HepG2 (cell line): ENCODE data around the gene CD69. TPM values are rescaled to one million over a fixed set of nuclear protein-coding genes. Genes with fewer than 3 reads are reported as not detected.

Source experiments
- ATAC-seq: fragments of 200-7000 bp; cut with Tn5 transposase; 3 replicates; pipeline ENCODE4 v1.9.1; 2020; ENCODE audit warnings: mild to moderate bottlenecking, moderate library complexity
- BruUV-seq: library from RNA; stranded (reverse); fragments of 400-500 nt; replicated peaks from 2 replicates; lab custom pipeline; 2021; lab: Mats Ljungman, UMichigan
- CTCF ChIA-PET: fragments of 300-600 bp; formaldehyde crosslinking; extraction: SDS; loops from one replicate; lab custom pipeline; 2021; ENCODE audit warnings: low total read pairs, inconsistent platforms, low intra/inter-chr PET ratio; lab: Yijun Ruan, JAX
- POLR2A ChIA-PET: fragments of 350-600 bp; sonication (Branson Sonifier 250); formaldehyde crosslinking; loops from one replicate; lab custom pipeline; 2020; ENCODE audit warnings: antibody characterized with exemption, inconsistent platforms; lab: Yijun Ruan, JAX
- DNase-seq: peaks from one replicate; pipeline ENCODE4 v3.0.0-alpha.2; 2015; ENCODE audit warnings: low spot score
- FAIRE-seq: peaks from 3 replicates; lab custom pipeline; 2011; peaks lifted over from hg19 to GRCh38; lab: Jason Lieb, UNC
- H2AFZ ChIP-seq: one replicate; pipeline ENCODE4 v1.6.1; 2011; ENCODE audit warnings: low read length, inconsistent platforms
- H3K27ac ChIP-seq: fragments of 300-600 bp; 3 replicates; pipeline ENCODE4 v1.8.0; 2011; ENCODE audit warnings: mixed run types, mild to moderate bottlenecking, mixed read lengths, low read length, inconsistent platforms; ENCODE audit not compliant: insufficient read depth; ENCODE audit errors: extremely low read length
- H3K27me3 ChIP-seq, 2 experiments: fragments of 200-600 bp in 1 of 2; 2 replicates in 1 of 2; 3 replicates in 1 of 2; pipeline versions ENCODE4 v1.6.0 to v1.8.0; 2011; ENCODE audit warnings: low read length in 2 of 2, mild to moderate bottlenecking in 2 of 2, moderate library complexity in 2 of 2, inconsistent platforms in 1 of 2; ENCODE audit not compliant: insufficient read depth in 2 of 2, control insufficient read depth in 1 of 2
- H3K36me3 ChIP-seq, 2 experiments: fragments of 200-600 bp in 1 of 2; replicated peaks in 1 of 2; 2 replicates in 1 of 2; 3 replicates in 1 of 2; pipeline versions ENCODE4 v1.5.1 to v1.8.0; 2011; ENCODE audit warnings: low read length in 2 of 2, inconsistent platforms in 1 of 2; ENCODE audit not compliant: insufficient read depth in 2 of 2, control insufficient read depth in 1 of 2
- H3K4me1 ChIP-seq: 2 replicates; pipeline ENCODE4 v1.5.1; 2012; ENCODE audit warnings: low read length, inconsistent platforms; ENCODE audit not compliant: insufficient read depth
- H3K4me2 ChIP-seq: 2 replicates; pipeline ENCODE4 v1.6.0; 2011; ENCODE audit warnings: low read depth, low read length, inconsistent platforms
- H3K4me3 ChIP-seq, 3 experiments: fragments of 200-600 bp in 1 of 3; sonication (generic), shearing (Covaris generic) in 1 of 3; replicated peaks in 1 of 3; 2 replicates each; pipeline ENCODE4 v1.5.1; 2011 to 2016; ENCODE audit warnings: low read length in 3 of 3, inconsistent platforms in 2 of 3, low read depth in 2 of 3, mild to moderate bottlenecking in 2 of 3, control low read depth in 1 of 3, mixed read lengths in 1 of 3; ENCODE audit not compliant: insufficient read depth in 1 of 3
- H3K79me2 ChIP-seq: one replicate; pipeline ENCODE4 v1.6.1; 2011; ENCODE audit warnings: low read length, inconsistent platforms; ENCODE audit not compliant: insufficient read depth
- H3K9ac ChIP-seq: 2 replicates; pipeline ENCODE4 v1.6.0; 2011; ENCODE audit warnings: mild to moderate bottlenecking, low read depth, low read length, inconsistent platforms; ENCODE audit not compliant: insufficient read depth
- H3K9me3 ChIP-seq: 2 replicates; pipeline ENCODE4 v1.5.1; 2012; ENCODE audit warnings: mild to moderate bottlenecking, low read length
- H4K20me1 ChIP-seq: 2 replicates; pipeline ENCODE4 v1.6.0; 2011; ENCODE audit warnings: inconsistent platforms, mild to moderate bottlenecking, low read length, moderate library complexity; ENCODE audit not compliant: insufficient read depth
- ATF7 ChIP-seq, 2 experiments: fragments of 450-650 bp in 1 of 2; sonication (generic) in 1 of 2; formaldehyde crosslinking in 1 of 2; IDR thresholded peaks; 2 replicates each; pipeline versions ENCODE4 v1.4.0 to v1.6.1; 2016 to 2020; ENCODE audit warnings: antibody characterized with exemption in 1 of 2, mild to moderate bottlenecking in 1 of 2, missing genetic modification reagents in 1 of 2
- CBX1 ChIP-seq: IDR thresholded peaks from one replicate; pipeline ENCODE4 v1.6.1; 2016; ENCODE audit warnings: antibody characterized with exemption, low read depth
- FOXC1 ChIP-seq: sonication (generic); formaldehyde crosslinking; IDR thresholded peaks from 2 replicates; pipeline ENCODE4 v1.8.0; 2022; ENCODE audit warnings: mild to moderate bottlenecking, missing genetic modification reagents, borderline replicate concordance
- HDAC6 ChIP-seq: fragments of 200-600 bp; sonication (generic); IDR thresholded peaks from 2 replicates; pipeline ENCODE4 v1.7.0; 2017; ENCODE audit warnings: mild to moderate bottlenecking, antibody characterized with exemption, low read length, low read depth
- KLF6 ChIP-seq: IDR thresholded peaks from 2 replicates; pipeline ENCODE4 v1.8.0; 2016; ENCODE audit warnings: missing biosample characterization, missing genetic modification reagents
- ZNF788 ChIP-seq: sonication (generic); formaldehyde crosslinking; IDR thresholded peaks from 2 replicates; pipeline ENCODE4 v1.5.0; 2020; ENCODE audit warnings: mild to moderate bottlenecking, missing genetic modification reagents, borderline replicate concordance
- WGBS: methylation state at CpG from one replicate; pipeline ENCODE4 v1.1.6; 2017; ENCODE audit warnings: low lambda C conversion rate; 5-methylcytosine and 5-hydroxymethylcytosine counted together
- in situ Hi-C: cut with HindIII; loops from 2 replicates; pipeline ENCODE4 v1.10.0; 2017; ENCODE audit warnings: low pct_unique_long_range_greater_than_20kb; ENCODE audit not compliant: extremely low pct_ligation_motif_present
- intact Hi-C: fragments of 100-400 bp; cut with micrococcal nuclease; formaldehyde crosslinking; loops from one replicate; pipeline ENCODE4 v1.10.0; 2022; ENCODE audit not compliant: unreplicated experiment
- polyA plus RNA-seq, 8 experiments: library from polyadenylated mRNA; depleted of rRNA in 3 of 8; stranded (reverse) in 7 of 8; unstranded in 1 of 8; fragments of >200 nt; fragmentation: Illumina TruSeq in 4 of 8; extraction: Trizol in 4 of 8; gene quantifications; 2 replicates each; pipeline versions ENCODE4 v1.2.1 to v1.2.3, GENCODE V29; 2011 to 2016; ENCODE audit warnings: low read depth in 4 of 8, missing spikeins in 1 of 8, mixed read lengths in 1 of 8; ENCODE audit not compliant: insufficient read depth in 1 of 8
- total RNA-seq, 5 experiments: library from RNA; depleted of rRNA; stranded (reverse); fragments of >200 nt; fragmentation: Illumina TruSeq; extraction: Trizol; gene quantifications; 2 replicates each; pipeline ENCODE4 v1.2.3, GENCODE V29; 2016; ENCODE audit warnings: low read depth in 1 of 5
- TF ChIP-seq, protein P1 (sequence below): IDR thresholded peaks from 2 replicates; pipeline ENCODE4 v1.6.1; 2016; ENCODE audit warnings: missing biosample characterization, missing genetic modification reagents, low read depth
- TF ChIP-seq, protein P2 (sequence below): sonication (generic); formaldehyde crosslinking; IDR thresholded peaks from 2 replicates; pipeline ENCODE4 v1.8.0; 2022; ENCODE audit warnings: mild to moderate bottlenecking, missing genetic modification reagents, moderate library complexity

CD69 gene
- total and polyA plus RNA-seq, 2 of the 13 experiments (the other 11 are each of a cell fraction or from before 2014, with no cell fraction given): not detected

DNA sequence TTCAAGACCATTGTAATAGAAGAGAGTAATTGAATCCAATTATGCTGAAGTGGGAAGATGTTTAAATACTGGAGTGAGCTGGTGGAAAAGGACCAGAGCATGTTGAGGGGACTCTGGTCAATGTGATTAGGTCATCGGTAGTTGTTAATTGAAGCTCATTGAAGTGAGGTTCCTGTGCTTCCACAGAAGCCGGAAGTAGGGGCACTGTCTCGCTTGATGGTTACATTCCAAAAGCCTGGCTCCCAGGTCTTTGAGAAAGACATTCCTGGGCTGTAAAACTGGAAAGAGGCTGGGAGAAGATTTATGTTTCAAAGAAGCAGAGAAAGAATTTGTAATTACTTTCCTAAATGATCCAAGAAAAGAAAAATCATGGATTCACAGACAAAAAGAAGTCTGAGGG is 15.5 kb downstream of the CD69 start:
- CTCF ChIA-PET: interaction anchor here (1.1 kb wide), 1 partner anchor 180 kb away, joined by 4 read pairs; no protein-coding TSS in a partner anchor
- in situ Hi-C loops: no loop called here

DNA sequence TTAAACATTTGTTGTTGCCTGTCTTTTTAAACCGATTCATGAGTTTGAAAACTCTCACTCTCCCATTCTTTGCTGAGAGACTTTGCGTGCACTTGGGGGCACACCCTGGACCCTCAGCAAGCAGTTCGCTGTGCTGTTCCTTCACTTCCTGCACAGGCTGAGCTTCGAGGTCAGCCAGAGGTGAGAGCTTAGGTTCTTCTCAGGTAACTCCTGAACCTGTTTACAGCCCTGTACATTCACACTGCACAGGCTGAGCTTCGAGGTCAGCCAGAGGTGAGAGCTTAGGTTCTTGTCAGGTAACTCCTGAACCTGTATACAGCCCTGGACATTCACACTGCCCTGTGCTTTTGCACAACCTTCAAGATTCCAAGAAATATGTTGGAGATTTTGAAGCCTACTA is 18.0 kb downstream of the CD69 start:
- ChIA-PET POLR2A (no interaction called here), CTCF (no interaction called here)
- WGBS: under 1% methylated on average over 5 of the region's 5 CpGs
- intact Hi-C loops: no loop called here
- Histone ChIP-seq H3K4me1 (no peaks in the 10 kb centered on the region), H3K79me2 (no peaks in the 10 kb centered on the region), H2AFZ (no peak overlapping the region), H4K20me1 (no peaks in the 10 kb centered on the region), H3K36me3 (no peaks in the 10 kb centered on the region), H3K9ac (no peak overlapping the region), H3K27me3 (peaks cover 0 to 10% of the 10 kb centered on the region in 2 experiments; a peak in 1 of 5 replicates), H3K9me3 (no peaks in the 10 kb centered on the region), H3K4me2 (no peak overlapping the region), H3K4me3 (no peak overlapping the region), H3K27ac (no peak overlapping the region)
- DNase-seq (no peak), ATAC-seq (no peak), FAIRE-seq (no peak)
- in situ Hi-C loops: no loop called here
- BruUV-seq: no TSS peak
- TF ChIP-seq HDAC6 (no peak), ZNF788 (CRISPR knock-in tag) (no peak), KLF6 (CRISPR knock-in tag) (no peak), FOXC1 (CRISPR knock-in tag) (no peak), CBX1 (no peak)
- TF ChIP-seq, protein P1, sequence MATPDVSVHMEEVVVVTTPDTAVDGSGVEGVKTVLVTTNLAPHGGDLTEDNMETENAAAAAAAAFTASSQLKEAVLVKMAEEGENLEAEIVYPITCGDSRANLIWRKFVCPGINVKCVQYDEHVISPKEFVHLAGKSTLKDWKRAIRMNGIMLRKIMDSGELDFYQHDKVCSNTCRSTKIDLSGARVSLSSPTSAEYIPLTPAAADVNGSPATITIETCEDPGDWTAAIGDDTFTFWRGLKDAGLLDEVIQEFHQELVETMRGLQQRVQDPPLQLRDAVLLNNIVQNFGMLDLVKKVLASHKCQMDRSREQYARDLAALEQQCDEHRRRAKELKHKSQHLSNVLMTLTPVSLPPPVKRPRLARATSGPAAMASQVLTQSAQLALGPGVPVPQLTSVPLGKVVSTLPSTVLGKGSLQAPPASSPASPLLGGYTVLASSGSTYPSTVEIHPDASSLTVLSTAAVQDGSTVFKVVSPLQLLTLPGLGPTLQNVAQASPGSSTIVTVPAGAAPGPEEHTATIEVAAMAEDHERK (CRISPR knock-in tag): no peak

More for the DNA sequence above, 15.5 kb downstream of the CD69 start:
- Histone ChIP-seq H3K27me3 (peaks cover 0 to 10% of the 10 kb centered on the region in 2 experiments; a peak in 1 of 5 replicates), H2AFZ (no peak overlapping the region), H3K27ac (no peak overlapping the region), H3K4me1 (no peaks in the 10 kb centered on the region), H3K79me2 (no peaks in the 10 kb centered on the region), H3K9ac (no peak overlapping the region), H3K36me3 (no peaks in the 10 kb centered on the region), H3K4me3 (no peak overlapping the region), H3K9me3 (no peaks in the 10 kb centered on the region), H4K20me1 (no peaks in the 10 kb centered on the region), H3K4me2 (no peak overlapping the region)
- BruUV-seq: no TSS peak
- FAIRE-seq (no peak), ATAC-seq (no peak), DNase-seq (no peak)
- intact Hi-C loops: no loop called here
- 0 out of 2 replicates have a peak, but pooled peaks have one; percentile 4 for TF ChIP-seq ATF7 (IDR thresholded peaks at IDR 0.05)
- TF ChIP-seq ATF7 (CRISPR knock-in tag; IDR thresholded peaks at IDR 0.05): no peak
- TF ChIP-seq, protein P2, sequence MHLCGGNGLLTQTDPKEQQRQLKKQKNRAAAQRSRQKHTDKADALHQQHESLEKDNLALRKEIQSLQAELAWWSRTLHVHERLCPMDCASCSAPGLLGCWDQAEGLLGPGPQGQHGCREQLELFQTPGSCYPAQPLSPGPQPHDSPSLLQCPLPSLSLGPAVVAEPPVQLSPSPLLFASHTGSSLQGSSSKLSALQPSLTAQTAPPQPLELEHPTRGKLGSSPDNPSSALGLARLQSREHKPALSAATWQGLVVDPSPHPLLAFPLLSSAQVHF (CRISPR knock-in tag): no peak
- POLR2A ChIA-PET: no interaction called here
- 17% methylated on average over 3 of the region's 3 CpGs for WGBS
